ENCODE results near the gene GRIK3.

DNA sequence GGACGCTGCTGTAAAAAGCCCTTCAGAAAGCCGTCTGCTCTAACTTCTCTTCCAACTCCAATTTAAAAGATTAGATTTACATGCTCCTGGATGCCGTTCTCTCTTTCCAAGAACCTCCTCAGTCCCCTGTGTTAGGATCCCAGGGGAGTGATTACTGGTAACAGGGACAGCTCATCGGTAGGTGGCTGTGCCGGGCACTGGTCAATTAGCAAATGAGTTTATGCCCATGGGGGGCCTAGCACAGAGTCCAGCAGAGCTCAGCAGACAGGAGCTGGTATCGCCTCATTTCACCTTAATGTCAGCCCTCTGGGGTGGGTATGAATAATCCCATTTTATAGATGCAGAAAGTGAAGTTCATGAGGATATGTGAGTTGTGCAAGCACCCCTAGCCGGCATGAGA is 191.9 kb downstream of the GRIK3 start:
- TF ChIP-seq, protein P1, sequence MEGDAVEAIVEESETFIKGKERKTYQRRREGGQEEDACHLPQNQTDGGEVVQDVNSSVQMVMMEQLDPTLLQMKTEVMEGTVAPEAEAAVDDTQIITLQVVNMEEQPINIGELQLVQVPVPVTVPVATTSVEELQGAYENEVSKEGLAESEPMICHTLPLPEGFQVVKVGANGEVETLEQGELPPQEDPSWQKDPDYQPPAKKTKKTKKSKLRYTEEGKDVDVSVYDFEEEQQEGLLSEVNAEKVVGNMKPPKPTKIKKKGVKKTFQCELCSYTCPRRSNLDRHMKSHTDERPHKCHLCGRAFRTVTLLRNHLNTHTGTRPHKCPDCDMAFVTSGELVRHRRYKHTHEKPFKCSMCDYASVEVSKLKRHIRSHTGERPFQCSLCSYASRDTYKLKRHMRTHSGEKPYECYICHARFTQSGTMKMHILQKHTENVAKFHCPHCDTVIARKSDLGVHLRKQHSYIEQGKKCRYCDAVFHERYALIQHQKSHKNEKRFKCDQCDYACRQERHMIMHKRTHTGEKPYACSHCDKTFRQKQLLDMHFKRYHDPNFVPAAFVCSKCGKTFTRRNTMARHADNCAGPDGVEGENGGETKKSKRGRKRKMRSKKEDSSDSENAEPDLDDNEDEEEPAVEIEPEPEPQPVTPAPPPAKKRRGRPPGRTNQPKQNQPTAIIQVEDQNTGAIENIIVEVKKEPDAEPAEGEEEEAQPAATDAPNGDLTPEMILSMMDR (conservative IDR thresholded peaks at IDR 0.05 in 1 of 2, IDR thresholded peaks at IDR 0.05 in 1 of 2; ENCODE audit: low read depth in 1 of 2, low read length in 2 of 2) = no peak
- no peak for TF ChIP-seq EZH2 (IDR thresholded peaks at IDR 0.05; ENCODE audit: low read length, missing control alignments)

Data from fibroblast of lung (primary cell).